ENCODE results near the gene DNAJC8.
A peak's percentile ranks its signal among the peaks of the same experiment; 100 is the strongest.

DNAJC8 gene

DNA sequence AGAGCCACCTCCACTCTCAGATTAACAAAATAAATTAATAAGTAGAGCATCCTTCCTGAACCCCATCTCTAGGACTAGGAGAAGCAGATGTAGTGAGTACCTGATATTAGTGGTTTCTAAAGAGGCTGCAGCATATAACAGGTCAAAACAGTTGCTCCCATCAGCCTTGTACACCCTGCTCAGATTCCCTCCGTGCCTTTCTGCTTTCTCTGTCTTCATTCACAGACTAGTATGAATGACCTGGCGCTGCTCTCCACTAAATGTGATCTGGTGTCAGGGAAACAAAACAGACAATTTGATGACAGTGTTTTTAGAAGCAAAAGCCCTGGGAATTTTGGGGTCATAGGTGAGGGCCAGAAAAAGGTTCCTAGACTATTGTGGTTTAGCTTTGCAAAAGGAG lies 34.8 kb upstream of the DNAJC8 start:
- Histone ChIP-seq H3K4me2 (ENCODE audit: low read length) (no peak overlapping the region), H3K36me3 (ENCODE audit: control insufficient read depth, insufficient read depth, low read length) (no peaks in the 10 kb centered on the region), H3K79me2 (peaks cover 5% of the 10 kb centered on the region), H3K4me1 (peaks cover 4% of the 10 kb centered on the region), H3K9ac (no peak overlapping the region), H3K27ac (no peak overlapping the region), H2AFZ (no peak overlapping the region), H3K27me3 (ENCODE audit: control insufficient read depth, insufficient read depth, low read length) (no peaks in the 10 kb centered on the region), H3K9me3 (ENCODE audit: control insufficient read depth, low read length) (no peaks in the 10 kb centered on the region), H3K4me3 (ENCODE audit: low read depth, low read length) (no peak overlapping the region)
- TF ChIP-seq, protein P1, sequence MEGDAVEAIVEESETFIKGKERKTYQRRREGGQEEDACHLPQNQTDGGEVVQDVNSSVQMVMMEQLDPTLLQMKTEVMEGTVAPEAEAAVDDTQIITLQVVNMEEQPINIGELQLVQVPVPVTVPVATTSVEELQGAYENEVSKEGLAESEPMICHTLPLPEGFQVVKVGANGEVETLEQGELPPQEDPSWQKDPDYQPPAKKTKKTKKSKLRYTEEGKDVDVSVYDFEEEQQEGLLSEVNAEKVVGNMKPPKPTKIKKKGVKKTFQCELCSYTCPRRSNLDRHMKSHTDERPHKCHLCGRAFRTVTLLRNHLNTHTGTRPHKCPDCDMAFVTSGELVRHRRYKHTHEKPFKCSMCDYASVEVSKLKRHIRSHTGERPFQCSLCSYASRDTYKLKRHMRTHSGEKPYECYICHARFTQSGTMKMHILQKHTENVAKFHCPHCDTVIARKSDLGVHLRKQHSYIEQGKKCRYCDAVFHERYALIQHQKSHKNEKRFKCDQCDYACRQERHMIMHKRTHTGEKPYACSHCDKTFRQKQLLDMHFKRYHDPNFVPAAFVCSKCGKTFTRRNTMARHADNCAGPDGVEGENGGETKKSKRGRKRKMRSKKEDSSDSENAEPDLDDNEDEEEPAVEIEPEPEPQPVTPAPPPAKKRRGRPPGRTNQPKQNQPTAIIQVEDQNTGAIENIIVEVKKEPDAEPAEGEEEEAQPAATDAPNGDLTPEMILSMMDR (IDR thresholded peaks at IDR 0.05), result no peak

DNA sequence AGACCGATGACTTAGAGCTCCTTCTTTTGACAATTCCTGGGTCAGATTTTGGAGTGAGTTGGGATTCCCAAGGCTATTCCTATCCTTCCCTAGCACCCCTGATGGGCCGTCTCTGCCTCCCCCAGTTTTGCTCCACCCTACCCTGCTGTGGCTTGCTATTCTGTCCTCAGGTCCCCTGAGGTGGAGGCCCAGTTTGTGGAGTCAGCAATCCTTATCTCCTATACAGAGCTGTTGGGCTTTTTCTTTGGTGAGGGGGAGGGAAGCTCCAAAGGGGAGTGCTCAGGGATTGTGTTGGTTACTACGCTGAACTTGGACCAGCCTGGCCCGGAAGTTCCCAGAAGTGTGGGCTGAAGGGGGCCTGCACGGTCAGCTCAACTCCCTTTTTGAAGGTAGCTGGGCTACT lies 34.1 kb upstream of the DNAJC8 start:
- Histone ChIP-seq H3K27me3 (ENCODE audit: control insufficient read depth, insufficient read depth, low read length) (no peaks in the 10 kb centered on the region), H3K79me2 (peaks cover 9% of the 10 kb centered on the region), H2AFZ (no peak overlapping the region), H3K9me3 (ENCODE audit: control insufficient read depth, low read length) (no peaks in the 10 kb centered on the region), H3K36me3 (ENCODE audit: control insufficient read depth, insufficient read depth, low read length) (no peaks in the 10 kb centered on the region), H3K9ac (no peak overlapping the region), H3K27ac (peak overlapping the region; percentile 8), H3K4me1 (peaks cover 4% of the 10 kb centered on the region), H3K4me3 (ENCODE audit: low read depth, low read length) (no peak overlapping the region), H3K4me2 (ENCODE audit: low read length) (peak overlapping the region; percentile 12)
- TF ChIP-seq, protein P1 (IDR thresholded peaks at IDR 0.05), result no peak

DNA sequence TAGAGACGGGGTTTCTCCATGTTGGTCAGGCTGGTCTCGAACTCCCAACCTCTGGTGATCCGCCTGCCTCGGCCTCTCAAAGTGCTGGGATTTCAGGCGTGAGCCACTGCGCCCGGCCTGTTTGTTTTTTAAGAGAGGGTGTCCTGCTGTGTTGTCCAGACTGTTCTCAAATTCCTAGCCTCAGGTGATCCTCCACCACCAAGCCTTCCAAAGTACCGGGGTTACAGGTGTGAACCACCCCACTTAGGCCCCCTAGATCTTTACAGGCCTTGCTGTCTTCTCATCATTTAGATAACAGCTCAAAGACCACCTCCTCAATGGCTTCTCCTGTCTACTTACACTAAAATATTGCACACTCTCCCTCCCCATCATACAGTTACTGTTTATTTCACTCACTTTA lies 32.7 kb upstream of the DNAJC8 start:
- Histone ChIP-seq H2AFZ (no peak overlapping the region), H3K27me3 (ENCODE audit: control insufficient read depth, insufficient read depth, low read length) (no peaks in the 10 kb centered on the region), H3K4me3 (ENCODE audit: low read depth, low read length) (no peak overlapping the region), H3K9me3 (ENCODE audit: control insufficient read depth, low read length) (no peaks in the 10 kb centered on the region), H3K36me3 (ENCODE audit: control insufficient read depth, insufficient read depth, low read length) (no peaks in the 10 kb centered on the region), H3K4me2 (ENCODE audit: low read length) (no peak overlapping the region), H3K27ac (no peak overlapping the region), H3K79me2 (peaks cover 13% of the 10 kb centered on the region), H3K4me1 (peaks cover 4% of the 10 kb centered on the region), H3K9ac (no peak overlapping the region)
- TF ChIP-seq, protein P1 (IDR thresholded peaks at IDR 0.05), result no peak

GRCh38 chr1:28264897-28265296 lies 32.1 kb upstream of the DNAJC8 start:
- H3K4me2 ChIP-seq (ENCODE audit: low read length), result no peak overlapping the region

GRCh38 chr1:28260803-28261174 lies 28.0 kb upstream of the DNAJC8 start:
- Histone ChIP-seq H3K79me2 (peaks cover 13% of the 10 kb centered on the region), H3K27me3 (ENCODE audit: control insufficient read depth, insufficient read depth, low read length) (no peaks in the 10 kb centered on the region), H3K27ac (no peak overlapping the region), H2AFZ (peak overlapping the region; percentile 73), H3K4me2 (ENCODE audit: low read length) (peak overlapping the region; percentile 86), H3K9me3 (ENCODE audit: control insufficient read depth, low read length) (no peaks in the 10 kb centered on the region), H3K4me1 (no peaks in the 10 kb centered on the region), H3K4me3 (ENCODE audit: low read depth, low read length) (peak overlapping the region; percentile 95), H3K9ac (no peak overlapping the region), H3K36me3 (ENCODE audit: control insufficient read depth, insufficient read depth, low read length) (no peaks in the 10 kb centered on the region)
- TF ChIP-seq, protein P1 (IDR thresholded peaks at IDR 0.05), result no peak

More at GRCh38 chr1:28264897-28265296, 32.1 kb upstream of the DNAJC8 start:
- TF ChIP-seq, protein P1 (IDR thresholded peaks at IDR 0.05), result no peak
- Histone ChIP-seq H3K9me3 (ENCODE audit: control insufficient read depth, low read length) (no peaks in the 10 kb centered on the region), H2AFZ (no peak overlapping the region), H3K9ac (no peak overlapping the region), H3K4me1 (peaks cover 4% of the 10 kb centered on the region), H3K36me3 (ENCODE audit: control insufficient read depth, insufficient read depth, low read length) (no peaks in the 10 kb centered on the region), H3K27me3 (ENCODE audit: control insufficient read depth, insufficient read depth, low read length) (no peaks in the 10 kb centered on the region), H3K79me2 (peaks cover 13% of the 10 kb centered on the region), H3K4me3 (ENCODE audit: low read depth, low read length) (no peak overlapping the region), H3K27ac (no peak overlapping the region)

All from parathyroid adenoma (tissue), 2 donors.